DOHH2 (cell line): ENCODE data around the gene MCM6.
"Not testable (repeated sequence)": the region's sequence is repeated elsewhere in the genome, so short reads cannot be mapped to it uniquely, and the experiment has no call there.

ENCODE experiments used
- H3F3A ChIP-seq: fragments of 200-600 bp; sonication (generic), shearing (Covaris generic); 2 replicates; pipeline ENCODE4 v1.6.0; 2016; ENCODE audit warnings: antibody characterized with exemption, mild to moderate bottlenecking; ENCODE audit not compliant: control insufficient read depth, insufficient read depth
- H3K27ac ChIP-seq: fragments of 200-600 bp; sonication (generic); 2 replicates; pipeline ENCODE4 v1.5.1; 2014; ENCODE audit warnings: low read depth, mild to moderate bottlenecking, low read length, moderate library complexity
- H3K27me3 ChIP-seq: fragments of 200-600 bp; sonication (generic); 2 replicates; pipeline ENCODE4 v1.6.1; 2014; ENCODE audit warnings: mild to moderate bottlenecking, low read length, mixed read lengths; ENCODE audit not compliant: control insufficient read depth
- H3K36me3 ChIP-seq: fragments of 200-600 bp; sonication (generic); 2 replicates; pipeline ENCODE4 v1.6.1; 2014; ENCODE audit warnings: mild to moderate bottlenecking, low read length, moderate library complexity, mixed read lengths; ENCODE audit not compliant: control insufficient read depth
- H3K4me1 ChIP-seq: fragments of 200-600 bp; sonication (generic); 2 replicates; pipeline ENCODE4 v1.6.1; 2014; ENCODE audit warnings: mild to moderate bottlenecking, low read length, mixed read lengths; ENCODE audit not compliant: control insufficient read depth
- H3K4me2 ChIP-seq: fragments of 200-600 bp; sonication (generic); 2 replicates; pipeline ENCODE4 v1.6.0; 2014; ENCODE audit warnings: mild to moderate bottlenecking, low read length, moderate library complexity
- H3K4me3 ChIP-seq: fragments of 200-600 bp; sonication (generic); 2 replicates; pipeline ENCODE4 v1.5.1; 2014; ENCODE audit warnings: mild to moderate bottlenecking, low read length, mixed read lengths
- H3K79me2 ChIP-seq: fragments of 200-600 bp; sonication (generic); 2 replicates; pipeline ENCODE4 v1.6.1; 2014; ENCODE audit warnings: mild to moderate bottlenecking, low read length, mixed read lengths; ENCODE audit not compliant: control insufficient read depth
- H3K9me2 ChIP-seq: fragments of 200-600 bp; sonication (generic); replicated peaks from 2 replicates; pipeline ENCODE4 v1.6.1; 2014; ENCODE audit warnings: mild to moderate bottlenecking, low read length, mixed read lengths; ENCODE audit not compliant: control insufficient read depth
- H3K9me3 ChIP-seq: fragments of 200-600 bp; sonication (generic); 2 replicates; pipeline ENCODE4 v1.6.1; 2014; ENCODE audit warnings: antibody characterized with exemption, low read length, mixed read lengths; ENCODE audit not compliant: control insufficient read depth, insufficient read depth
- H4K20me1 ChIP-seq: fragments of 200-600 bp; sonication (generic); 2 replicates; pipeline ENCODE4 v1.6.0; 2014; ENCODE audit warnings: low read depth, mild to moderate bottlenecking, antibody characterized with exemption, low read length, moderate library complexity; ENCODE audit not compliant: control insufficient read depth, insufficient read depth
- EZH2phosphoT487 ChIP-seq: fragments of 200-600 bp; sonication (generic); IDR thresholded peaks from 2 replicates; pipeline ENCODE4 v1.6.1; 2017; ENCODE audit warnings: borderline replicate concordance, mild to moderate bottlenecking, antibody characterized with exemption, low read length, moderate library complexity, mixed read lengths
- TF ChIP-seq, protein P1 (sequence below): fragments of 200-600 bp; sonication (generic); IDR thresholded peaks from one replicate; pipeline ENCODE4 v1.5.1; 2014; ENCODE audit warnings: antibody characterized with exemption, mild to moderate bottlenecking, low read depth, low read length; ENCODE audit not compliant: poor library complexity, severe bottlenecking

Gene MCM6

DNA sequence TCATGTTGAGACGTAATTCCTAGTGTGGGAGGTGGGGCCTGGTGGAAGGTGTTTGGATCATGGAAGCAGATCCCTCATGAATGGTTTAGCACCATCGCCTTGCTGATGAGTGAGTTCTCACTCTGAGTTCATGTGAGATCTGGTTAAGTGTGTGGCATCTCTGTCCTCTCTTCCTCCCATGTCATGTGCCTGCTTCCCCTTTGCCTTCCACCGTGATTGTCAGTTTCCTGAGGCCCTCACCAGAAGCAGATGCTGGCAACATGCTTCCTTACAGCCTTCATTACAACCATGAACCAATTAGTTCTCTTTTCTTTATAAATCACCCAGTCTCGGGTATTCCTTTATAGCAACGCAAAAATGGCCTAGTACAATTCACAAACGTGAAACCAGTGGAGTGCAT, 14.6 kb upstream of the MCM6 start:
- no peaks in the 10 kb centered on the region for H3K9me2 ChIP-seq
- TF ChIP-seq EZH2phosphoT487 = no peak
- TF ChIP-seq, protein P1, sequence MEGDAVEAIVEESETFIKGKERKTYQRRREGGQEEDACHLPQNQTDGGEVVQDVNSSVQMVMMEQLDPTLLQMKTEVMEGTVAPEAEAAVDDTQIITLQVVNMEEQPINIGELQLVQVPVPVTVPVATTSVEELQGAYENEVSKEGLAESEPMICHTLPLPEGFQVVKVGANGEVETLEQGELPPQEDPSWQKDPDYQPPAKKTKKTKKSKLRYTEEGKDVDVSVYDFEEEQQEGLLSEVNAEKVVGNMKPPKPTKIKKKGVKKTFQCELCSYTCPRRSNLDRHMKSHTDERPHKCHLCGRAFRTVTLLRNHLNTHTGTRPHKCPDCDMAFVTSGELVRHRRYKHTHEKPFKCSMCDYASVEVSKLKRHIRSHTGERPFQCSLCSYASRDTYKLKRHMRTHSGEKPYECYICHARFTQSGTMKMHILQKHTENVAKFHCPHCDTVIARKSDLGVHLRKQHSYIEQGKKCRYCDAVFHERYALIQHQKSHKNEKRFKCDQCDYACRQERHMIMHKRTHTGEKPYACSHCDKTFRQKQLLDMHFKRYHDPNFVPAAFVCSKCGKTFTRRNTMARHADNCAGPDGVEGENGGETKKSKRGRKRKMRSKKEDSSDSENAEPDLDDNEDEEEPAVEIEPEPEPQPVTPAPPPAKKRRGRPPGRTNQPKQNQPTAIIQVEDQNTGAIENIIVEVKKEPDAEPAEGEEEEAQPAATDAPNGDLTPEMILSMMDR = no peak
- H3K4me1 ChIP-seq = peaks cover 11% of the 10 kb centered on the region
- H3F3A ChIP-seq = no peaks in the 10 kb centered on the region
- no peaks in the 10 kb centered on the region for H3K27me3 ChIP-seq
- no peak overlapping the region for H3K4me2 ChIP-seq
- no peaks in the 10 kb centered on the region for H4K20me1 ChIP-seq
- no peaks in the 10 kb centered on the region for H3K79me2 ChIP-seq
- no peaks in the 10 kb centered on the region for H3K36me3 ChIP-seq
- no peak overlapping the region for H3K27ac ChIP-seq
- H3K4me3 ChIP-seq = no peak overlapping the region
- 0 out of 2 replicates have a peak, but pooled peaks cover 4% of the 10 kb centered on the region for H3K9me3 ChIP-seq

GRCh38 chr2:135890149-135890548, 13.9 kb upstream of the MCM6 start:
- no peaks in the 10 kb centered on the region for H3K36me3 ChIP-seq
- no peak overlapping the region for H3K4me3 ChIP-seq
- H3K27me3 ChIP-seq = no peaks in the 10 kb centered on the region
- no peaks in the 10 kb centered on the region for H3F3A ChIP-seq
- no peaks in the 10 kb centered on the region for H3K9me2 ChIP-seq
- H3K79me2 ChIP-seq = no peaks in the 10 kb centered on the region
- 0 out of 2 replicates have a peak, but pooled peaks cover 4% of the 10 kb centered on the region for H3K9me3 ChIP-seq
- H3K4me2 ChIP-seq = no peak overlapping the region
- H3K4me1 ChIP-seq = peaks cover 11% of the 10 kb centered on the region
- no peak for TF ChIP-seq EZH2phosphoT487
- TF ChIP-seq, protein P1 = no peak
- no peaks in the 10 kb centered on the region for H4K20me1 ChIP-seq
- H3K27ac ChIP-seq = no peak overlapping the region

DNA sequence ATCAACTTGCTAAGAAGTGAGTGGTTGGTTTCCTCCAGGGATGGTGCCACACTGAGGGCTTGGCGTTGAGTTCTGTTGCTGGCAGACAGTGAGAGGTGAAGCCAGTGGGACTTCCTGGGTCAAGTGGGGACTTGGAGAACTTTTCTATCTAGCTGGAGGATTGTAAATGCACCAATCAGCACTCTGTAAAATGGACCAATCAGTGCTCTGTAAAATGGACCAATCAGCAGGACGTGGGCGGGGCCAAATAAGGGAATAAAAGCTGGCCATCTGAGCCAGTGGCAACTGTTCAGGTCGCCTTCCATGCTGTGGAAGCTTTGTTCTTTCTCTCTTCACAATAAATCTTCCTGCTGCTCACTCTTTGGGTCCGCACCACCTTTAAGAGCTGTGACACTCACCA, 12.3 kb upstream of the MCM6 start:
- H3K4me3 ChIP-seq, H3K4me2 ChIP-seq, H3F3A ChIP-seq, H4K20me1 ChIP-seq, H3K4me1 ChIP-seq, H3K36me3 ChIP-seq, H3K9me3 ChIP-seq, H3K79me2 ChIP-seq, H3K9me2 ChIP-seq, H3K27me3 ChIP-seq, H3K27ac ChIP-seq: not testable (repeated sequence)

DNA sequence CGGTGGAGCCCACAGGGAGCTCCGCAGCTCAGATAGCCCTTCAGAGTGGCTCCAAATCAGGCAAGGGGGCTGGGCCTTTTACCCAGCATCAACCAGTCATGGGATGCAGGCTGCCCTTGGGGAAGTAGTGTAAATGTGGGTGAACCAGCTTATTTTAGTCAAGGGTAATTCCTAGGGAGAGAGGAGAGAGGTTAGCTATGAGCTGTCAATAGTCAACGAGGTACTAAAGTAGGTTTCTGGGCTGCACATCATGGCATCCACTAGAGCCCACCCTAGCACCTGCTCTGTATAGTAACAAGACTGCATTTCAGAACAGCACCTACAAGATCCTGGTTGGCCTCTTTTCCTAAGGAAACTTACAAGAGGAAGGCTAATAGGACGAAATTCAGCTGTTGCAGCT, 9.5 kb upstream of the MCM6 start:
- Histone ChIP-seq H3K4me1 (no peaks in the 10 kb centered on the region), H3K36me3 (no peaks in the 10 kb centered on the region), H3K4me2 (no peak overlapping the region), H4K20me1 (no peaks in the 10 kb centered on the region), H3K27ac (no peak overlapping the region), H3K9me2 (no peaks in the 10 kb centered on the region), H3K27me3 (no peaks in the 10 kb centered on the region), H3F3A (no peaks in the 10 kb centered on the region), H3K79me2 (no peaks in the 10 kb centered on the region), H3K9me3 (0 out of 2 replicates have a peak, but pooled peaks cover 4% of the 10 kb centered on the region), H3K4me3 (no peak overlapping the region)
- TF ChIP-seq, protein P1 = no peak
- no peak for TF ChIP-seq EZH2phosphoT487
